GM04503 (cell line): ENCODE results near the gene EIF1.
A peak's percentile ranks its signal among the peaks of the same experiment; 100 is the strongest.
"Not testable (repeated sequence)": the region's sequence is repeated elsewhere in the genome, so short reads cannot be mapped to it uniquely, and the experiment has no call there.

ENCODE experiments used
- DNase-seq: peaks from one replicate; pipeline ENCODE4 v3.0.0-alpha.2; 2012; ENCODE audit warnings: low read depth

The EIF1 gene

DNA sequence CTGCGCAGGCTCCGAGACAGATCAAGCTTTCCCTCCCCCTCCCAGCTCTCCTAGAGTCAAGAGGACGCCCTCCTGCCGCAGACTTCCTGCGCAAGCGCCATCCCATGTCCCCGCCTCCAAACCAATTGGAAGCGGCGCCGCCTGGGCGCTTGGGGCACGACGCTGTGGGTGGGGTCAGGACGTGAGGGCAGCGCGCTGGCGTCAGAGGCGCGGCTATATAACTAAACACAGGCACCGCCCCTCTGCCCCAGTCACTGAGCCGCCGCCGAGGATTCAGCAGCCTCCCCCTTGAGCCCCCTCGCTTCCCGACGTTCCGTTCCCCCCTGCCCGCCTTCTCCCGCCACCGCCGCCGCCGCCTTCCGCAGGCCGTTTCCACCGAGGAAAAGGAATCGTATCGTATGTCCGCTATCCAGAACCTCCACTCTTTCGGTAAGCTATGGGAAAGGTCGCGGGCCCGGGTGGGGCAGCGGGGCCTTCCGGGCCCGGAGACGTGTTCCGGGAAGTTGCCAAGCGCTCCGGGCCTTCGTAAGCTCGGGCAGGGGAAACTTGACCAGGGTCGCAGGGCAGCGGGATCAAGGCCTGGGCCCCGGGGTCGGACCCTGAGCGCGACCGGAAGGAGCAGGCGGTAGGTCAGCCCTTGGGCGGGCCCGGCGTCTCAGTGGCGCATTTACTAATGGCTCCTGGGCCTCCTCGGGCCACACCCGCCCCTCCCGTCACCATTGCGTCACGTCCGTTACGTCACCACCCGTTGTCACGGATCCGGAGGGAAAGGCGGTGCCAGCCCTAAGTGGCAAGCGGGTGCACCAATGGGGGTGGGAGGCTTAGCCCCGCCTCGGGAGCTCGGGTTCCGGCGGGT is at the start of gene EIF1:
EIF1 (plus strand) TSS at position 245 of the 856 bp plus-strand sequence; CDS start at position 399, 154 bp downstream.
- DNase-seq, result peak; percentile 94

DNA sequence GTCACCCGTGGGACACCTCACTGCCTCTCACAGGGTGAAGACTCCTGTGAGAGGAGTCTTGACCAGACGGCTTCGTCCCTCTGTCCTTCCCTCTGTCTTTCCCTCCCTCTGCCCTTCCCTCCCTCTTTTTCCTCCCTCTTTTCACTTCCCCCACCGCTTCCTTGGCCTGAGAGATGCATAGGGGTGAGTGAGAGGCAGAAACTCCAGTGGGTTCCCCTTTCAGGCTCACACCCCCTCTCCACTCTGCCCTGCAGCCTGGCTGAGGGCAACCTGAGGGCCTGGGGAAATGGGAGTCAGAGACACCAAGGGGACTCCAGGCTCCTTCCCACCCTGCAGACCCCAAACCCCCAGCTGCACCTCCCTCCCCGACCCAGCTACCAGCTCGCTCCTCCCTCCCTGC is 49.7 kb upstream of the EIF1 start:
- DNase-seq, result no peak

DNA sequence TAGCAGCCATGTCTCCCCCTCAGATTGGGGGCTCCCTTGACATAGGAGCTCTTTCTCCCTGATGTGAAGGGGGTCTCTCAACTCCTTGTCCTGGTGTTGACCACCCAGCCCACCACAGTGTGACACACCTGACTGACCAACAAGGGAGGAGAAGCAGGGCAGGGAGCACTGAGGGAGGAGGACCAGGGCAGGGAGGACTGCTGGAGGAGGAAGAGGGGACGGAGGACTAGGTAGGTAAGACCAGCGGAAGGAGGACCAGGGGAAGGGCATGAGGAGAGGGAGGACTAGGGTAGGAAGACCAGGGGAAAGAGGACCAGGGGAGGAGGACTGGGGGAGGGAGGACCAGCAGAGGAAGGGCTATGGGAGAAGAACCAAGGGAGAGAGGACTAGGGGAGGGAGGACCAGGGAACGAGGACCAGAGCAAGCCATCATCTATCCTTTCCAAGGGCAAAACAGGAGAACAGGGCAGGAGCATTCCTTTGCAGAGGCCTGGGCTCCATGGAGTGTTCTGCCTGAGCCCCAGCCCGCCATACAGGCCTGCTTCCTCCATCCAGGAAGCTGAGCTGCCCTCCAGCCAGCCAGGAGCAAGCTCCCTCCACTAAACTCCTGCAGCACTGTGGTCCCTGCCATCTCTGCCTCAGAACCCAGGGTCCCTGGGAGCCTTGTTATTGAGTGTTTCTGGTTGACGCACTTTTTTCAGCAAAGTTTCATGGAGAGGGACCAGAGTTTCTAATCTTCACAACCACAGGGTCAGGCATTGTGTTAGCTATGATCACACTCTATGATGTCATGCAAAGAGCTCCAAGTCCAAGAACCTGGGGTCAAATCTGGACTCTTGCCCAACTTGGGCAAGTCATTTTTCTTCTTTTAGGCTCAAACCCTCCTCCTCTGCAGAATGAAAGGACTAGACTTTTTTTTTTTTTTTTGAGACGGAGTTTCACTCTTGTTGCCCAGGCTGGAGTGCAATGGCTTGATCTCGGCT is 48.9 kb upstream of the EIF1 start:
- no peak for DNase-seq

DNA sequence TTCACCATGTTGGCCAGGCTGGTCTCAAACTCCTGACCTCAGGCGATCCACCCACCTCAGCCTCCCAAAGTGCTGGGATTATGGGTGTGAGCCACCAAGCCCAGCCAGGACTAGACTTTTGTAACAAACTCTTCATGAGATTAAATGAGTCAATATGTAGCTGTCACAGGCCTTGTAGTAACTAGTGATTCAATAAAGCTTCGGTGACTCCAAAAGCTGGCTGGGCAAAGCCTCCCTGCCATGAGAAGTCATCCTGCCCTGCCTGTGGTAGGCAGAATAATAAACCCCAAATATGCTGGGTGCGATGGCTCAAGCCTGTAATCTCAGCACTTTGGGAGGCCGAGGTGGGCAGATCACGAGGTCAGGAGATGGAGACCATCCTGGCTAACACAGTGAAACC is 48.1 kb upstream of the EIF1 start:
- not testable (repeated sequence) for DNase-seq

DNA sequence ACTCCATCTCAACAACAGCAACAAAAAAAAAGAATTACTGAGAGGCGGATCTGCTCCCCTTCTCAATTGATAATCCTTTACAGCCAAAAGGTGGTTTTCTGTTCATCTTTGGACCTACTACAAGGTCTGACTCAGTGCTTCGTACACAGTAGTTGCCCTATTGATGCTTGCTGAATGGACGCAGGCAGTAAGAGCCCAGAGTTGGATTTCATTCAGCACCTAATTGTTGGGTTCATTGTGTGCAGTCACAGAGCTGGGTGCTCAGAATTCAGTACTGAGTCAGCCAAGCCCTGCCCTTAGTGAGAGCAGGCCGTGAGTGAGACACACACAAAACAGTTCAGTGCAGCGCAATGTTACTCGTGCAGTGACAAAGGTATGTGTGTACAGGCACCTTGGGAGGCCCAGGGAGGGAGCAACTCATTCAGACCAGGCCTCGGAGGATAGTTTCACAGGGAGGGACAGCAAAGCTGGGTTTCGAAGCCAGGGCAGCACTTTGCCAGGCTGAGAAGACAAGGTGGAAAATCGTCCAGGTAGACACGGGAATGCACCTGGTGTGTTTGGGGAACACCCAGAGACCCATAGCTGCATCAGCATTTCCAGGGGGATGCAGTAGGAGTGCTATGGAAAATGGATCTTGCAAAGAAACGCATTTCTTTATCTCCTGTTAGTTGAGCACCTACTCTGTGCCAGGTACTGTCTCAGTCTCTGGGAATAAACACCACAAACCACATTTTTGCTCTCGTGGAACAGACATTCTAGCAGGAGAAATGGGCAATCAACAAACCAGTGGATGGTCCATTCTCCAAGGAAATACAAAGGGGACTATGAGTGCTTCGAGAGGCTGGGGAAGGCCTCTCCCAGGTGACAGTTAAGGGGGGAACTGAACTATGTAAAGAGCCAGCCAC is 46.2 kb upstream of the EIF1 start:
- no peak for DNase-seq

DNA sequence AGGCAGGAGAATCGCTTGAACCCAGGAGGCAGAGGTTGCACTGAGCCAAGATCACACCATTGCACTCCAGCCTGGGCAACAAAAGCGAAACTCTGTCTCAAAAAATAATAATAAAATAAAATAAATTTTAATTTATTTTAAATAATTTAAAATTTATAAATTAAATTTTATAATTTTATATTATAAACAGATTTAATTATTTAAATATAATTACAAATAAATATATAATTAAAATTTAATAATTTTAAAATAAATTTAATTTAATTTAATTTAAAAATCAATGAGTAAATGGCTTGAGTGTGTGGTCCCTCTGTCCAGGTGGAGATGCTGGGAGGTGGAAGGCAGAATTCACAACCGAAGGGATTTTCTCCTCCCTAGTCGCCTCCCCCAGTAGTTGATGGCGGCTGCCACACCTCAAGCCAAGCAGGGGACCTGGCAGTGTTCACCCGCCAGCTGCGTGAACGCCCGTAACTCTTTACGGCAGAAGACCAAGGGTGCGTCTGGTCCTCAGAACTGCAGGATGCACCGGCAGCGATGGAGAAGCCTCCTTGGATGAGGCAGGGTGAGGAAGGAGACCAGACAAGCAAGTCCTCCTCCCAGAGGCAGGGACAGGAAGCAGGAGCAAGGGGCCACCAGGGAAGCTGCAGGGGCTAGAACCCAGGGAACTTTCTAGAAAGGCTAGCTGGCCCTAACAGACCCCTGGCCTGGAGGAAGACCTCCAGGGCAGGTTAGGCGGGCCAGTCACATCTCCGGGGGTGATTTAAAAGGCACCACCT is 41.5 kb upstream of the EIF1 start:
- DNase-seq, result no peak

DNA sequence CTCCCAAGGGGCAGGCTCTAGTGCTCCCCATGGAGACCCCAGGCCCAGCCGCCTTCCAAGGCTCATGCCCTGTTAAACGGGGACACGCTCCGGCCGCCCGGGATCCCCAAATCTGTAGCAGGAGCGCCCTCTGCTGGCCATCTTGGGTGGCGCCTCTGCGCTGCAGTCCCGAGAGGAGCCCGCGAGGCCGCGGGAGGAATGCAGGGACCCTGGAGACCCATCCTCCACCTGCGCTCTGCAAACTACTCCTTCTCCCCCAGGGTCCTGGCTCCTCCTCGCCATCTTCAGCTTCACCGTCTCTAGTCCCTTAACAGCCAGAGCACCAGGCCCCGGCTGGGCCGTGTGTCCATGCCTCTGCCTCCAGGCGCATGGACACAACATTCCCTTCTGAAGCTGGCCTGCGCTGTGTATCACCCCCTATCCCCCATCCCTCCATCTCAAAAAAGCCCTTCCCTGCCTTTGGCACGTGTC is 40.7 kb upstream of the EIF1 start:
- no peak for DNase-seq

GRCh38 chr17:41648411-41649195 is 40.1 kb upstream of the EIF1 start:
- DNase-seq, result no peak

GRCh38 chr17:41649923-41650519 is 38.7 kb upstream of the EIF1 start:
- no peak for DNase-seq

- no peak for DNase-seq
Measured at GRCh38 chr17:41650794-41651624, 37.7 kb upstream of the EIF1 start.

DNA sequence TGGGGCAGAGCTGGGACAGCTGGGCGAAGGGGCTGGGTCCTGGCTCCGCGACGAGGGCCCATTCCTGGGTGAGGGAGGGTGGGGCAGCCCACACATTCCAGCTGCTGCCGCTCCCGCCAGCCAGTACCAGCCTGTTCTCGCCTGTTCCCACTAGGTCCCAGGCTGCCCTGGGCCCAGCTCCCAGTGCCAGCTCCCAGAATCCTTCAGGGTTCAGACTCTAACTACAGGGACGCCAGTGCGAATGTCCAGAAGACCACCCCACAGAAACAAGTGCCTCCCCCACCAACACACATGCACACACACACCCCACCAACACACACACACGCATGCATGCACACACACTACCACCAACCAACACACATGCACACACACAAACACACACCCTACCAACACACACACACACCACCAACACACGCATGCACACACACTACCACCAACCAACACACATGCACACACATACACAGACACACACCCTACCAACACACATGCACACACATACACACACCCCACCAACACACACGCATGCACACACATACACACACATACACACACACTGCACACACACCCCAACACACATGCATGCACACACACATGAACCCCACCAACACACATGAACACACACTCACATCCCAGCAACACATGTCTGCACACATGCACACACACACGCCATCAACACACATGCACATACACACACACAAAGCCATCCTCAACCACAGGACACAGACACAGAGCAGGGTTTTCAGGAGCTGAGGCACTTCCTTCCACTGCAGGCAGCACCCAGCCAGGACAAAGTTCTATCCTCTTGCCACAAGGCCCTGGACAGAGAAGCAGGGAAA is 36.8 kb upstream of the EIF1 start:
- no peak for DNase-seq

DNA sequence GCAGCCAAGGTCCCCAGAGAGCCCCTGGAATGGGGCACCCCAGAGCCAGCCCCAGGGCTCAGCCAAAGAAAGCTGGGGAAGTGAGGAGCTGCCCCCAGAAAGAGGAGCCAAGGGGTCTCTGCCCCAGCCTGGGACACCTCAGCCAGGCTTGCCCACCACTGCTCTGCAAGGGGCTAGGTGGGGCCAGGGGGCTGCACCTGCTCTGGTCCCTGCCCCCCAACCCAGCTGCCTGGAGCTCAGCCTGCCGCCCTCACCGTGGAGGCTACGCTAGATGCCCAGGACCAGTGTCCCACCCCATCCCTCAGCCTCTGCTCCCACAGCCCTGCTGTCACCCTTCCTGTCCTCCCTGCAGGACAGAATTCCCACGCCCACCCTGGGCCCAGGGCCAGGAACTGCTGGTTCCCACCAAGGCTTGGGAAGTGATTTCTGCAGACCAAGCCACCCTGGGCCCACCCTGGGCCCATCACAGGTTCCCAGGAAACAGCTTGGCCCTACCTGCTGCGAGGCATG is 36.2 kb upstream of the EIF1 start:
- DNase-seq, result no peak

DNA sequence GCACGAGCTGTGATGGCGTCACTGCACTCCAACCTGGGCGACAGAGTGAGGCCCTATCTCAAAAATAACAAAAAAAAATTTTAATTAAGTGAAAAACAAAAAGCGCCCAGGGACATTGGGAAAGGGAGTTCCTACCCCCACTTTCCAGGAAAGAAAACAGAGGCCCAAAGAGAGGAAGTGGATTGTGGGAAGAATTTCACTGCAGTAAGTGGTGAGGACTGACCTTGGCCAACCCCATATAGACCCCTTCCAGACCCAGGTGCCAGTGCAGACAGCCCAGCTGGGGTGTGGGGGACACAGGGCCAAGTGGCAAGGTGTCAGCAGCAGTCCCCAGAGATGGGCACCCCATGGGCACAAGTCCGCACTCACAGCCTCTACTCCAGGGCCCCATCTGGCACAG is 35.3 kb upstream of the EIF1 start:
- no peak for DNase-seq

DNA sequence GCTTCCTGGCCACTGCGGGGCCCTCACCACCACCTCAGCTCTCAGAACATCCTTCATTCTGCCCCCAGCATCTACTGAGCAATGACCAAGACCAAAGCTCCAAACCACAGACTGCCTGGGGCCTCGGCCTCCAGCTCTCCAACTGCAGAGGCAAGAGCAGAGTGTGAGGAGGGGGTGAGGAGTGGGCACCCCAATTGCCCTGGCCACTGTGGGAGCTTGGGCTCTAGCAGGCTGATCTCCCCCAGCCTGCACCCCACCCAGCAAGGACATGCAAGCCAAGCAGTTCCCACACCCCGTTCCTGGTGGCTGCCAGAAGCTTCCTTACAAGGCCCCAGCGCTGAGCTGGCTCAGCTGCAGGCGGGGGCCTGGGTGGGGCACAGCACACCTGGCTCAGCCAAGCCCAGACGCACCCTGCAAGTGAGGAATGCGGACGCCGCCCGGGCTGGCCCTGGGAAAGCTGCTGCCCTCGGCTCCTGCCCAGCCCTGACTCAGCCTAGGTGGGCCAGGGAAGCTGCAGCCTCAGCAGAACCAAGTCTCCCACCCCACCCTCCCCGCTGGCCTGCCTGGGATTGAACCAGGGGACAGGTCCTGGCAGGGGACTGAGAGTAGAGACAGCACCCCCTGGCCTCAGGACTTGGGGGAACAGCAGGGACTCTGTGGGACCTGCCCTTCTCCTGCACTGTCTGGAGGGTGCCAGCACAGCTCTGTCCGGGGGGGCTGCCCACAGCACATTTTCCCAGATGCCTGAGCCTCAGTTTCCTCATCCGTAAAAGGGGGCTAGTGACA is 34.6 kb upstream of the EIF1 start:
- DNase-seq, result no peak

- no peak for DNase-seq
Measured at GRCh38 chr17:41654678-41655607, 33.7 kb upstream of the EIF1 start.
